Measurements from ENCODE around the gene NR4A2.

The NR4A2 gene

GRCh38 chr2:156279446-156280150, 52.9 kb downstream of the NR4A2 start:
- Histone ChIP-seq H3K27me3 (ENCODE audit: low read length) (no peaks in the 10 kb centered on the region), H3K4me3 (ENCODE audit: insufficient read depth, low read length, poor library complexity, severe bottlenecking) (no peak overlapping the region), H2AFZ (ENCODE audit: low read depth, low read length, severe bottlenecking) (no peak overlapping the region)

More at GRCh38 chr2:156279446-156280150, 52.9 kb downstream of the NR4A2 start:
- H3K9me3 ChIP-seq (ENCODE audit: insufficient read depth, low read length): no peaks in the 10 kb centered on the region
- no peak overlapping the region for H3K9ac ChIP-seq (ENCODE audit: low read length)
- no peaks in the 10 kb centered on the region for H3K36me3 ChIP-seq (ENCODE audit: low read length)
- no peaks in the 10 kb centered on the region for H3K9me2 ChIP-seq (replicated peaks; ENCODE audit: insufficient read depth, low read length)
- no peaks in the 10 kb centered on the region for H3F3A ChIP-seq (ENCODE audit: insufficient read depth)
- TF ChIP-seq EZH2phosphoT487 (conservative IDR thresholded peaks at IDR 0.05; ENCODE audit: low read length) (no peak), CTCF (IDR thresholded peaks at IDR 0.05; ENCODE audit: insufficient read depth, low read length, poor library complexity, severe bottlenecking) (no peak)
- no peaks in the 10 kb centered on the region for H4K20me1 ChIP-seq (ENCODE audit: low read depth, low read length)
- H3K79me2 ChIP-seq (ENCODE audit: insufficient read depth, low read length): no peaks in the 10 kb centered on the region
- no peak overlapping the region for H3K27ac ChIP-seq (ENCODE audit: low read depth, low read length)
- no peak overlapping the region for H3K4me2 ChIP-seq (ENCODE audit: low read depth, low read length, poor library complexity, severe bottlenecking)
